Measurements from ENCODE around the gene ADGRV1.

- no peak for TF ChIP-seq MYC (IDR thresholded peaks at IDR 0.05; ENCODE audit: low read depth, low read length)
- no peak for TF ChIP-seq CTCF (IDR thresholded peaks at IDR 0.05; ENCODE audit: extremely low read depth in 1 of 2, insufficient read depth in 1 of 2, low read depth in 1 of 2, low read length in 2 of 2)
- TF ChIP-seq MAX (IDR thresholded peaks at IDR 0.05; ENCODE audit: insufficient read depth, insufficient read length), result no peak
- TF ChIP-seq POLR2A (IDR thresholded peaks at IDR 0.05; ENCODE audit: low read depth, low read length), result no peak
- no peak for TF ChIP-seq POLR2AphosphoS5 (IDR thresholded peaks at IDR 0.05; ENCODE audit: insufficient read depth, low read depth, low read length)
- TF ChIP-seq EZH2 (IDR thresholded peaks at IDR 0.05; ENCODE audit: borderline replicate concordance, low read depth, low read length, severe bottlenecking), result no peak
- TF ChIP-seq JUN (IDR thresholded peaks at IDR 0.05; ENCODE audit: borderline replicate concordance, insufficient read depth, insufficient read length, low read depth), result no peak
Measured at GRCh38 chr5:90546216-90546837, 12.3 kb upstream of the ADGRV1 start.
